Measurements from ENCODE around the gene NPY5R.

NPY5R gene

DNA sequence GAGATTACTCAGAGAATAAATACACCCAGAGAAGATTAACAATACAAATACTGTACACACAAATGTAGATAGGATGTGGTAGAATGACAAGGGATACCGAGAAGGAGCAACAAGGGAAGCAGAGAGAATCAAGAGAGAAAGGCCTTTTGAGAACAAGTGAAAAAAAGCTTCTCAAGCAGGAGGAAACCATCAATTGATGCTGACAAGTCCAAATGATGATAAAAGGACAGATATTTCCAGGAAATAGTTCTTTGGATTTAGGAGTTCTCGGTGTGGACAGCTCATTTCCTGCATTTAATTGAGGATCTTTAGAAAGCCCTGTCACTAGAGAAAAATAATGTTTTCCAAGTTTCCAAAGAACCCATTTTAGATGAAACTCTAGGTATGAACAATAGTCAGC lies 48.1 kb downstream of the NPY5R start:
- Histone ChIP-seq H3K4me3 (ENCODE audit: low read depth, low read length) (no peak overlapping the region), H3K27ac (ENCODE audit: extremely low read depth, low read depth, low read length) (no peak overlapping the region), H3K4me1 (ENCODE audit: control insufficient read depth, insufficient read depth, low read length) (no peaks in the 10 kb centered on the region), H3K9me3 (ENCODE audit: control insufficient read depth, insufficient read depth, low read depth, low read length) (no peaks in the 10 kb centered on the region), H3K36me3 (ENCODE audit: control insufficient read depth in 2 of 2, insufficient read depth in 1 of 2, low read length in 2 of 2) (no peaks in the 10 kb centered on the region)
- CTCF ChIA-PET, result no interaction called here
- no peak for TF ChIP-seq ZNF521 (tag by site-specific recombination; IDR thresholded peaks at IDR 0.05)
- no peak for TF ChIP-seq ZNF239 (tag by site-specific recombination; IDR thresholded peaks at IDR 0.05)
- TF ChIP-seq ZFP69B (tag by site-specific recombination; IDR thresholded peaks at IDR 0.05), result no peak
- no peak for TF ChIP-seq ZNF510 (tag by site-specific recombination; IDR thresholded peaks at IDR 0.05; ENCODE audit: insufficient replicate concordance)
- TF ChIP-seq ZBTB21 (tag by site-specific recombination; IDR thresholded peaks at IDR 0.05), result no peak
- POLR2A ChIA-PET, result no interaction called here

DNA sequence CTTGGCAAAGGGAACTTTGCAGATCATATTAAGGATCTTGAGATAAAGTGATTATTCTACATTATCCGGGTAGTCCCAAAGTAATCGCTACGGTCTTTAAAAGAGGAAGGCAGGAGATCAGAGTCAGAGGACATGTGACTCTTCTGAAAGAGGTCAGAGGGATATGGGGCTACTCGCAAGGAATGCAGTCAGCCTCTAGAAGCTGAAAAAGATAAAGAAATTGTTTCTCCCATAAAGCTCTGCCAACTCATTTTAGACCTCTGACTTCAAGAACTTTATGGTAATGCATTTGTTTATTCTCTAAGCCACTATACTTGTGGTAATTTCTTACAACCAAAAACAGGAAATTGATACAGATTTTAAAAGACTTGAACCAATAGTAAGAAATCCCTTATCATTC lies 48.6 kb downstream of the NPY5R start:
- H3K27ac ChIP-seq (ENCODE audit: extremely low read depth, low read depth, low read length), result no peak overlapping the region
- H3K9me3 ChIP-seq (ENCODE audit: control insufficient read depth, insufficient read depth, low read depth, low read length), result no peaks in the 10 kb centered on the region
- ChIA-PET POLR2A (no interaction called here), CTCF (no interaction called here)
- H3K36me3 ChIP-seq (ENCODE audit: control insufficient read depth in 2 of 2, insufficient read depth in 1 of 2, low read length in 2 of 2), result no peaks in the 10 kb centered on the region
- no peaks in the 10 kb centered on the region for H3K4me1 ChIP-seq (ENCODE audit: control insufficient read depth, insufficient read depth, low read length)
- TF ChIP-seq ZNF571 (tag by site-specific recombination; IDR thresholded peaks at IDR 0.05) (no peak), ZNF776 (tag by site-specific recombination; IDR thresholded peaks at IDR 0.05; ENCODE audit: borderline replicate concordance) (no peak), ZNF747 (tag by site-specific recombination; IDR thresholded peaks at IDR 0.05) (no peak), MYNN (tag by site-specific recombination; IDR thresholded peaks at IDR 0.05; ENCODE audit: borderline replicate concordance) (no peak), ZNF133 (tag by site-specific recombination; IDR thresholded peaks at IDR 0.05) (no peak), FEZF1 (tag by site-specific recombination; IDR thresholded peaks at IDR 0.05) (no peak), ZNF416 (tag by site-specific recombination; IDR thresholded peaks at IDR 0.05) (no peak), ZBTB20 (tag by site-specific recombination; IDR thresholded peaks at IDR 0.05) (no peak), ZNF548 (tag by site-specific recombination; IDR thresholded peaks at IDR 0.05) (no peak), ZNF324 (tag by site-specific recombination; IDR thresholded peaks at IDR 0.05) (no peak)
- TF ChIP-seq, protein P1, sequence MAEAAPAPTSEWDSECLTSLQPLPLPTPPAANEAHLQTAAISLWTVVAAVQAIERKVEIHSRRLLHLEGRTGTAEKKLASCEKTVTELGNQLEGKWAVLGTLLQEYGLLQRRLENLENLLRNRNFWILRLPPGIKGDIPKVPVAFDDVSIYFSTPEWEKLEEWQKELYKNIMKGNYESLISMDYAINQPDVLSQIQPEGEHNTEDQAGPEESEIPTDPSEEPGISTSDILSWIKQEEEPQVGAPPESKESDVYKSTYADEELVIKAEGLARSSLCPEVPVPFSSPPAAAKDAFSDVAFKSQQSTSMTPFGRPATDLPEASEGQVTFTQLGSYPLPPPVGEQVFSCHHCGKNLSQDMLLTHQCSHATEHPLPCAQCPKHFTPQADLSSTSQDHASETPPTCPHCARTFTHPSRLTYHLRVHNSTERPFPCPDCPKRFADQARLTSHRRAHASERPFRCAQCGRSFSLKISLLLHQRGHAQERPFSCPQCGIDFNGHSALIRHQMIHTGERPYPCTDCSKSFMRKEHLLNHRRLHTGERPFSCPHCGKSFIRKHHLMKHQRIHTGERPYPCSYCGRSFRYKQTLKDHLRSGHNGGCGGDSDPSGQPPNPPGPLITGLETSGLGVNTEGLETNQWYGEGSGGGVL (tag by site-specific recombination; IDR thresholded peaks at IDR 0.05), result no peak
- TF ChIP-seq, protein P2, sequence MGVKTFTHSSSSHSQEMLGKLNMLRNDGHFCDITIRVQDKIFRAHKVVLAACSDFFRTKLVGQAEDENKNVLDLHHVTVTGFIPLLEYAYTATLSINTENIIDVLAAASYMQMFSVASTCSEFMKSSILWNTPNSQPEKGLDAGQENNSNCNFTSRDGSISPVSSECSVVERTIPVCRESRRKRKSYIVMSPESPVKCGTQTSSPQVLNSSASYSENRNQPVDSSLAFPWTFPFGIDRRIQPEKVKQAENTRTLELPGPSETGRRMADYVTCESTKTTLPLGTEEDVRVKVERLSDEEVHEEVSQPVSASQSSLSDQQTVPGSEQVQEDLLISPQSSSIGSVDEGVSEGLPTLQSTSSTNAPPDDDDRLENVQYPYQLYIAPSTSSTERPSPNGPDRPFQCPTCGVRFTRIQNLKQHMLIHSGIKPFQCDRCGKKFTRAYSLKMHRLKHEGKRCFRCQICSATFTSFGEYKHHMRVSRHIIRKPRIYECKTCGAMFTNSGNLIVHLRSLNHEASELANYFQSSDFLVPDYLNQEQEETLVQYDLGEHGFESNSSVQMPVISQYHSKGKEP (tag by site-specific recombination; IDR thresholded peaks at IDR 0.05), result no peak
- TF ChIP-seq, protein P3, sequence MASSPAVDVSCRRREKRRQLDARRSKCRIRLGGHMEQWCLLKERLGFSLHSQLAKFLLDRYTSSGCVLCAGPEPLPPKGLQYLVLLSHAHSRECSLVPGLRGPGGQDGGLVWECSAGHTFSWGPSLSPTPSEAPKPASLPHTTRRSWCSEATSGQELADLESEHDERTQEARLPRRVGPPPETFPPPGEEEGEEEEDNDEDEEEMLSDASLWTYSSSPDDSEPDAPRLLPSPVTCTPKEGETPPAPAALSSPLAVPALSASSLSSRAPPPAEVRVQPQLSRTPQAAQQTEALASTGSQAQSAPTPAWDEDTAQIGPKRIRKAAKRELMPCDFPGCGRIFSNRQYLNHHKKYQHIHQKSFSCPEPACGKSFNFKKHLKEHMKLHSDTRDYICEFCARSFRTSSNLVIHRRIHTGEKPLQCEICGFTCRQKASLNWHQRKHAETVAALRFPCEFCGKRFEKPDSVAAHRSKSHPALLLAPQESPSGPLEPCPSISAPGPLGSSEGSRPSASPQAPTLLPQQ (tag by site-specific recombination; IDR thresholded peaks at IDR 0.05), result no peak
- H3K4me3 ChIP-seq (ENCODE audit: low read depth, low read length), result no peak overlapping the region

DNA sequence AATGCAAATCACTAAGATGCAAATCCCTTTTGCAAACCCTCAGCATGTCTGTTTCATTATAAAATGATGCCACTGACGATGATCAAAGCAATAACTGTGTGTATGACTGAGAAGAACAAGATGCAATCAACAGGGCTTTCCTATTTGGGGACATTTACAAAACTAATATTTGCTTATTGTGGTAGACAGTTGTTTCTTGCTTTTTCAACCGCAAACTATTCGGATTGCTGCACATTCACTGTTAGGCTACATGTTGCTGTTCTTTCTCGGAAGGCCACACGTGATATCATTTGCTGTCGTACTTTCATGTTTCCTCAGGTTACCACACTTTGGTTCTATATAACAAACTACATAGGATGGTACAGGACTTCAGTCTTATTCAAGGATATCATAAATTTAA lies 49.8 kb downstream of the NPY5R start:
- Histone ChIP-seq H3K27ac (ENCODE audit: extremely low read depth, low read depth, low read length) (no peak overlapping the region), H3K4me1 (ENCODE audit: control insufficient read depth, insufficient read depth, low read length) (no peaks in the 10 kb centered on the region), H3K36me3 (ENCODE audit: control insufficient read depth in 2 of 2, insufficient read depth in 1 of 2, low read length in 2 of 2) (no peaks in the 10 kb centered on the region), H3K9me3 (ENCODE audit: control insufficient read depth, insufficient read depth, low read depth, low read length) (no peaks in the 10 kb centered on the region), H3K4me3 (ENCODE audit: low read depth, low read length) (no peak overlapping the region)
- POLR2A ChIA-PET, result no interaction called here
- CTCF ChIA-PET, result no interaction called here
- TF ChIP-seq, protein P4, sequence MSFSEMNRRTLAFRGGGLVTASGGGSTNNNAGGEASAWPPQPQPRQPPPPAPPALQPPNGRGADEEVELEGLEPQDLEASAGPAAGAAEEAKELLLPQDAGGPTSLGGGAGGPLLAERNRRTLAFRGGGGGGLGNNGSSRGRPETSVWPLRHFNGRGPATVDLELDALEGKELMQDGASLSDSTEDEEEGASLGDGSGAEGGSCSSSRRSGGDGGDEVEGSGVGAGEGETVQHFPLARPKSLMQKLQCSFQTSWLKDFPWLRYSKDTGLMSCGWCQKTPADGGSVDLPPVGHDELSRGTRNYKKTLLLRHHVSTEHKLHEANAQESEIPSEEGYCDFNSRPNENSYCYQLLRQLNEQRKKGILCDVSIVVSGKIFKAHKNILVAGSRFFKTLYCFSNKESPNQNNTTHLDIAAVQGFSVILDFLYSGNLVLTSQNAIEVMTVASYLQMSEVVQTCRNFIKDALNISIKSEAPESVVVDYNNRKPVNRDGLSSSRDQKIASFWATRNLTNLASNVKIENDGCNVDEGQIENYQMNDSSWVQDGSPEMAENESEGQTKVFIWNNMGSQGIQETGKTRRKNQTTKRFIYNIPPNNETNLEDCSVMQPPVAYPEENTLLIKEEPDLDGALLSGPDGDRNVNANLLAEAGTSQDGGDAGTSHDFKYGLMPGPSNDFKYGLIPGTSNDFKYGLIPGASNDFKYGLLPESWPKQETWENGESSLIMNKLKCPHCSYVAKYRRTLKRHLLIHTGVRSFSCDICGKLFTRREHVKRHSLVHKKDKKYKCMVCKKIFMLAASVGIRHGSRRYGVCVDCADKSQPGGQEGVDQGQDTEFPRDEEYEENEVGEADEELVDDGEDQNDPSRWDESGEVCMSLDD (tag by site-specific recombination; IDR thresholded peaks at IDR 0.05), result no peak
- TF ChIP-seq, protein P5, sequence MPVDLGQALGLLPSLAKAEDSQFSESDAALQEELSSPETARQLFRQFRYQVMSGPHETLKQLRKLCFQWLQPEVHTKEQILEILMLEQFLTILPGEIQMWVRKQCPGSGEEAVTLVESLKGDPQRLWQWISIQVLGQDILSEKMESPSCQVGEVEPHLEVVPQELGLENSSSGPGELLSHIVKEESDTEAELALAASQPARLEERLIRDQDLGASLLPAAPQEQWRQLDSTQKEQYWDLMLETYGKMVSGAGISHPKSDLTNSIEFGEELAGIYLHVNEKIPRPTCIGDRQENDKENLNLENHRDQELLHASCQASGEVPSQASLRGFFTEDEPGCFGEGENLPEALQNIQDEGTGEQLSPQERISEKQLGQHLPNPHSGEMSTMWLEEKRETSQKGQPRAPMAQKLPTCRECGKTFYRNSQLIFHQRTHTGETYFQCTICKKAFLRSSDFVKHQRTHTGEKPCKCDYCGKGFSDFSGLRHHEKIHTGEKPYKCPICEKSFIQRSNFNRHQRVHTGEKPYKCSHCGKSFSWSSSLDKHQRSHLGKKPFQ (tag by site-specific recombination; IDR thresholded peaks at IDR 0.05), result no peak
- no peak for TF ChIP-seq PRDM1 (tag by site-specific recombination; IDR thresholded peaks at IDR 0.05)
- TF ChIP-seq ZNF776 (tag by site-specific recombination; IDR thresholded peaks at IDR 0.05; ENCODE audit: borderline replicate concordance), result no peak
- no peak for TF ChIP-seq KLF7 (tag by site-specific recombination; IDR thresholded peaks at IDR 0.05; ENCODE audit: borderline replicate concordance)
- no peak for TF ChIP-seq GLI2 (tag by site-specific recombination; IDR thresholded peaks at IDR 0.05; ENCODE audit: borderline replicate concordance, low read depth)
- no peak for TF ChIP-seq ZNF677 (tag by site-specific recombination; IDR thresholded peaks at IDR 0.05)
- TF ChIP-seq IKZF3 (tag by site-specific recombination; IDR thresholded peaks at IDR 0.05), result no peak

All from HEK293 (cell line).